ENCODE results near the gene LIME1. TPM values are rescaled to one million over a fixed set of nuclear protein-coding genes. Genes with fewer than 3 reads are reported as not detected.

LIME1 gene
- total RNA-seq, 1 experiment from 2014 or later, result 15.1 TPM

DNA sequence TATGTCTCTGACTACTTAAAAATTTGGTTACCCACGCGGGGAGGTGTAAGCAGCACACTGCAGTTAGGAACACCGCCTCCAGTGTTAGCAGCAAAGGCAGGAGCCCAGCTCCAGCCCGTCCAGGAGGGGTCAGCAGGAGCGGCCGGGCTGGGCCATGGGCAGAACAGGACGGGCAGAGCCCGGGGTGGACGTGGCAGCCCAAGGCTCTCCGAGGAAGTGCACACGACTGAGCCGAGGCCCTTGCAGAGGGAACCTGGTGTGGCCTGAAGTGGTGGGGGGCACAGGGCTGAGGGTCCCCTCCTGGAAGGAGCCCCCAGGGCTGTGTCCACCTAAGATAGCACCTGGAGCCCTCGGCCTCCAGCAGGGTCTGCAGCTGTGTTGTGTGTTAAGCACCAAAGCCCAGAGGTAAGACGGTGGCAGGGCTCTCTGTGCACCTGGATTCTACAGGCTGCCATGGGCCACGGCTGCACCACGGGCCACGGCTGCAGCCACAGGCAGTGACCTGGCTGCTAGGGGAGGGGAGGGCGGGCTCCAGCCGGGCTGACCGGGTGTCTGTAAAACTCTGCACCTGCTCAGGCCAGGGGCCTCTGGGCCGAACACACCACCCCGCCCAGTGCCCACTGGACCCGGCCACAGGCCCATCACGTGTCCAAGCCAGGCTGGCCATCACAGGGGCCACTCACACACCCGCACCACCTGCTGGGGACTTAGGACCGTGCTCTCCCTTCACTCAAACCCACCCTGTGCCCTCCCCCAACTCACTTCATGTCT lies 9.7 kb downstream of the LIME1 start:
- DNase-seq (ENCODE audit: low spot score), result no peak
- in situ Hi-C loops (cut with HindIII; ENCODE audit: low sequenced_read_pairs), result no loop called here

DNA sequence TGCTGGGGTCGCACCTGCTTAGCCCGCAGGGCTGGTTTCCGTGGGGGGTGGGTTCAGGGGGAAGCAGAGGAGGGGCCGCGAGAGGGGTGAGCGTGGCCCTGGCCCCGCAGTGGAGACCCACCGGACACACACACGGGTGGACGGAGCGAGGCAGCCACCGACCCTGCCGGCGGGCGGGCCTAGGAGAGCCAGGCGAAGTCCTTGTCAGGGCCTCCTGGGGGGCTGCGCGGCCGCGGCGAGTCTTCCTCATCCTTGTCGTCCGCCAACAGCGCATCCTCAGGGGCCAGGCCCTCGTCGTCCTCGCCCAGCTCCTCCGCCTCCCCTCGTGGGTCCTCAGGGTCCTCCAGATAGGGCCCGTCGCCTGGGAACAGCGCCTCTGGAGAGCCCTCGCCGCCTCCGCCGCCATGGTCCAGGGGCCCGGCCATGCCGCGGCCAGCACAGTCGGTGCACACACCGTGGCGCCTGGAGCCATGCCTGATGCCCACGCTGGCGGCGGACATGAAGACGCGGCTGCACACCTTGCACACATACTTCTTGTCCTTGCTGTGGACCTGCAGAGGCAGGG lies 10.4 kb downstream of the LIME1 start:
- no peak for DNase-seq (ENCODE audit: low spot score)
- in situ Hi-C loops (cut with HindIII; ENCODE audit: low sequenced_read_pairs), result no loop called here

DNA sequence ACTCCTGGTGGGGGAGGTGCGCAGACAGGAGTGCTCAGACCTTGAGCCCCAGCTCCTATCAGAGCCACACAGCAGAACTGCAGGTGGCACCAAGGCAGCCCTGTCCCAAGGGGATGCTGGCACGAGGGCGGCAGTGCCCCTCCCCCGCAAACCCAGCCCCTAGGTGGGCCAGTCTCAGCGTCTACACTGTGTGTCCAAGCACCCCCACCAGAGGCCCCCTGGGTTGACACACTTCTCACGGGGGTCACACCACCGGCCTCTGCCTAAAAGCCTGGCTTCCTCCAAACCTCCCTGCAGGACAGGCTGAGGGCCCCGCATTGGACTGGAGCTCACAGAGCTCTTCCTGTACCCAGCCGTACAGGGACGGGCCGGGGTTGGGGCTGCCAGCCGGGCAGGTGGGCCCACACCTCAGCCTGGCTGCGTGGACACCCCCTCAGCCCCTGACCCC lies 11.2 kb downstream of the LIME1 start:
- in situ Hi-C loops (cut with HindIII; ENCODE audit: low sequenced_read_pairs), result no loop called here
- no peak for DNase-seq (ENCODE audit: low spot score)

DNA sequence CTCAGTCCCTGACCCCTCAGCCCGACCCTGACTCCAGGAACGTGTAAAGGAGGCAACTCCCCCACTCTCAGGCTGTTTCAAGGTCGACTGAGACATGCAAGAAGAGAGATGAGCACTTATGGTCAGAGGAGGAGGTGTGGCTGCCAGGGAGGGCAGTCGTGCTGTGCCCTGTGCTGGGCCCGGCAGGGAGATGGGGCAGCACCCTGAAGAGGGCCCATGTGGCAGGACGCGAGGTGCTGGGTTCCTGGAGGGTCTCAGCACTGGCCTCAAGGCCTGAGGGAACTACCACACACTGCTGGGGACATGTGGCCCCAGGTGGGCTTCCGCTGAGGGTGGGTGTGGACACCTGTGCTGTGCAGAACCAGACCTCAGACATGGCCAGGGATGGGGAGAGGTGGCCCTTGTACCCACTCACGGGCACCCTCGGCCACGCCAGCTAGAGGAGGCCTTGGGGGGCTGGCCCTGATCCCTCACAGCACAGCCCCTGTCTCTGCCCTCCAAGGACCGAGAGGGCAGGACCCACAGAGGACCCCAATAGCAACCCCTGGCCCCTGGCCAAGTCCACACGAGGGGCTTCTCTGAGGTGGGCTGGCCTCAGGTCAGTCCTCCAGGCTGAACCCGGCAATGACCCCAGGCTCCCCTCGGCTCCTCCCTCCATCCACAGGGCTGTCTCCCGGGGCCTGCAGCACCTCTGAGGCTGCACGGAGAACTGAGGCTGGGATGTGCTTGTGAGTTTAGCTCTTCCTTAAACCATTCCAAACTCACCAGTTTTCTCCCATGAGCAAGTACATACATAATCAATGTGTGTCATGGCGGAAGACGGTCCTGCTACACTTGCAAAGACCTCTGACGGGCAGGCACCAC lies 11.8 kb downstream of the LIME1 start:
- in situ Hi-C loops (cut with HindIII; ENCODE audit: low sequenced_read_pairs), result no loop called here
- DNase-seq (ENCODE audit: low spot score), result no peak

DNA sequence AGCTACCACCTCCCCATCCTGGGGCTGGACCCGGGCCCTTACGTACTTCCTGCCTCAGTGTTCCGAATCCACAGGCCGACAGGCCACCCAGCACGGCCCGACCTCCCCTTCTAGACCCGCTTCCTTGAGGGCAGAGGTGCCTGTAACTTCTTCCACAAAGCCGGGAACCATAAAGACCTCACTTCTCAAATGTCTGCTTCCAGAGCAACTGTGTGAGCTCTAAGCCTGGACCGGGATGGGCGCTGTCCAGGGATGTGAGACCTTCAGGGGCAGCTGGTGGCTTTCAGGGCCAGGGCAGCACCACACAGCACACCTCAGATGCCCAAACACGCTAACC lies 12.4 kb downstream of the LIME1 start:
- DNase-seq (ENCODE audit: low spot score), result no peak
- in situ Hi-C loops (cut with HindIII; ENCODE audit: low sequenced_read_pairs), result no loop called here

DNA sequence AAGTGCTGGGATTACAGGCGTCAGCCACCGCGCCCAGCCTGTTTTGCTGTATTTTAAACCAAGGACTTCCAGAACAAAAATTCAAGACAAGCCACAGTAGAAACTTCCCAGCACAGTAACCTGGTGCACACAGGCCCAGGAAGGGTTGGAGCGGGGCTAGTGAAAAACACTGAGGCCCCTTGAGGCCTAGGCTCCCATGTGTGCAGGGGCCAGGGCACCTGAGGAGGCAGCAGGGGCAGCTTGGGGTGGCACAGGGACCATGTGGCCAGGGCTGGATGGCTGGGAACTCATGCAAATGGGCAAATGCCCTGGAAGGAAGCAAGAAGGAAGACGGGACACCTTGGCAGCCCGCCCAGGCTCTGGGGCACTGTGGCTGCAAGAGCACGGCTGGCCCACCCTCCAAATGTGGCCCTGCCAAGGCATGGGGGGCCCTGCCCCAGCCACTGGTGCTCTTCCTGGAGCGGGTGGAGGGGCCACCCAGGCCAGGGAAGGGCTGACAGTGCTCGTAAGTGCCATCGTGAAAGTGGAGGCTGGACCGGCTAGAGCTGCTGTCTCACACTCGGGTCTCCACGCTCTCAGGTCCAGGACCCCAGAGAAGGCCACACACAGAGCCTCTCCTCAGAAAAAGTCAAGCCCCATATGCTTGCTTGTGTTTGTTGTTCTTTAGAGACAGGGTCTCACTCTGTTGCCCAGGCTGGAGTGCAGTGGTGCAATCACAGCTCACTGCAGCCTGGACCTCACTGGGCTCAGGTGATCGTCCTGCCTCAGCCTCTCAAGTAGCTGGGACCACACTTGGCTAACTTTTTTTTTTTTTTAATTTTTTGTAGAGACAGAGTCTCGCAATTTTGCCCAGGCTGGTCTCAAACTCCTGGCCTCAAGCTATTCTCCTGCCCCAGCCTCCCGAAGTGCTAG lies 13.4 kb downstream of the LIME1 start:
- DNase-seq (ENCODE audit: low spot score), result no peak
- in situ Hi-C loops (cut with HindIII; ENCODE audit: low sequenced_read_pairs), result no loop called here

DNA sequence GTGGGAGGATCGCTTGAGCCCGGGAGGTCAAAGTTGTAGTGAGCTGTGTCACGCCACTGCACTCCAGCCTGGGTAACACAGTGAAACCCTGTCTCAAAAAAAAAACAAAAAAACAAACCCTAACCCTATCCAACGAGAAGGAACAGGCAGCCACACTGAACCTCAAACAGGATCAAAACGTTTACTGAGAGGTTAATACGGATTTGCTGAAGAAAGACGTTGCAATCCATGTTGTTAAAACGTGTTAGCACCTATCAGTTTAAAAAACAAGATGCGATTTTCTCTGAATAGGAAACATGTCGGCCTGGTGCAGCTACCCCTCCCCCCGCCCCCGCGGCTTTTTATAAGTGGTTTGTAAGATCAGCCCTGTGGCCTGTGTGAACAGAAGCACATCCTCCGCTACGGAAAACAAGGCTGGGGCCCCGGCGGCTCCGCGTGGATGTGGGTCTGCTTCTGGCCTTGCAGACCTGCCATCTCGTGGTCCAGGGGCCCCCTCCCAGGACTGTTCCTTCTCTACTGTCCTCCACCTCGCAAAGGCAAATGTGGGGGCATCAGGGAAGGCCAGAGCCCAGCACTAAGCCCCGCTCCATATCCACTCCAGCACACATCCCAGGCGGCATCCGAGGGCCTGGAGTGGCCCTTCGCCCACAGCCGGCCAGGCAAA lies 14.5 kb downstream of the LIME1 start:
- in situ Hi-C loops (cut with HindIII; ENCODE audit: low sequenced_read_pairs), result no loop called here
- DNase-seq (ENCODE audit: low spot score), result no peak

DNA sequence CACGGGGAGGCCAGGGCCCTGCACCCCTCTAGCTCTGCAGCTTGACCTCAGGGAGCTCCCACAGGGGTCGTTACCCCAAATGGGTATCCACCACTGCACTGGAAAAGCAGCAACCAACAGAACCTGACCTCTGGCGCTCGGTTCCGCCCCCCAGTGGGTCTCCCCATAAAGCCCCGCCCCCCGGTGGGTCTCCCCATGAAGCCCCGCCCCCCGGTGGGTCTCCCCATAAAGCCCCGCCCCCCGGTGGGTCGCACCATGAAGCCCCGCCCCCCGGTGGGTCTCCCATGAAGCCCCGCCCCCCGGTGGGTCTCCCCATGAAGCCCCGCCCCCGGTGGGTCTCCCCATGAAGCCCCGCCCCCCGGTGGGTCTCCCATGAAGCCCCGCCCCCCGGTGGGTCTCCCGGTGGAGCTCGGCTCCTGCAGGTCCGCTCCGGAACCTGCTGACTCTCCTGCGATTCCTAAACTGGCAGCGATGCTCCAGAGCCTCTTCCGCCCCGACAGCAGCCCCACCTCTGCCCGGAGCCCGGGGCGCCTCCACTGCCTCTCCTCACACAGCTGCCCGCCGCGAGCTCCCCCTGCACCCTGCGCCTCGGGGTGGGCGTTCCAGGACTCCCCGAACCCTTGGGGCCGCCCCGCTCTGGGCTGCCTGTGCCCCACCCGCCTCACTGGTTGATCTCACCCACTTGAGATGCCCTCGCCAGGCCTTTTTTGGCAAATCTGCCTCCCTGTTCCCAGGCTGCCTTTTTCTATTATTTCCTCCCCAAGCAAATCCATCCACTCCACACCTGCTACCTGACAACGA lies 15.2 kb downstream of the LIME1 start:
- no peak for DNase-seq (ENCODE audit: low spot score)
- in situ Hi-C loops (cut with HindIII; ENCODE audit: low sequenced_read_pairs), result no loop called here

DNA sequence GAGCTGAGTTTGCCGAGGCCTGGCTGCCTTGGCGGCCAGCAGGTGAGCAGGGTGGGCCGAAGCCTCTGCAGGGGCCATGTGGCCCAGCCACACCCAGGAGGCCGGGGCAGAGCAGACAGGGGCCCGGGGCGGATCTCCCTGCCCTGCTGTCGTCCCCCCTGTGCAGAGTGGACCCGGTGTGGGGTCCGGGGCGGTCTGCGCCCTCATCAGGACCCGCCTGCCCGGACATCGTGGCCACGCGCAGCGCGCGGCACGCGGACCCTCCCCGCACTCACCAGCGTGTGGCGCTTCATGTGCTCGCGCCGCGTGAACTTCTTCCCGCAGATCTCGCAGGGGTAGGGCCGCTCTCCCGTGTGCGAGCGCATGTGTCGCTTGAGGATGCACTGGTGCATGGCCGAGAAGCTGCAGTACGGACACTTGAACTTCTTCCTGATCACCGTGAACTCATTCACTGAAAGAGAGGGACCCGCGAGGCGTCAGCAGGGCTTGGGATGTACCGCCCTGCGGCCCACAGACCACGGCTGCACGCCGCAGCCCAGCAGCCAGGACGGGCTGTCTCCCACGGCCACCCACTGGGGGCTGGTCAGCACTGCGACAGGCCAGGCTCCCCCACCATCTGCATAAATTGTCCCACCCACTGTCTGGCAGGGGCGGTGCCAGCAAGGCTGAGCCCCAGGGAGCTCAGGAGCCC lies 16.1 kb downstream of the LIME1 start:
- no peak for DNase-seq (ENCODE audit: low spot score)
- in situ Hi-C loops (cut with HindIII; ENCODE audit: low sequenced_read_pairs), result no loop called here

DNA sequence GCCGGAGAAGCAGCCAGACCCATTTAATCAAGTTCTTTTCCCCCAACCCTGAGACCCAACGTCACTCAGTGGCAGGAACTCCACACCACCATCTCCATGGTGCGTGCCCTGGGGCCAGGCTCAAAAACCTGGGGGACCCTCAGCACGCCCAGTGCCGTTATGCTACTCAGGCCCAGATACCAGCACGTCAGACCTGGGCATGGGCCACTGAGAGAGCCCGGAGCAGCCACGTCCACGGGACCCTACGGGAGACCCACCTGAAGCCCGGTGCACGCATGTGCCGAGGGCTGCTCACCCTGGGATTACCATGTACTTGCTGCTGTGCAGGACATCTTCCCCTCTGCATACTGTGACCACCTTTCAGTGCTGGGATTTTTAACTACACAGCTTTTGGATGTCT lies 16.9 kb downstream of the LIME1 start:
- in situ Hi-C loops (cut with HindIII; ENCODE audit: low sequenced_read_pairs), result no loop called here
- no peak for DNase-seq (ENCODE audit: low spot score)

DNA sequence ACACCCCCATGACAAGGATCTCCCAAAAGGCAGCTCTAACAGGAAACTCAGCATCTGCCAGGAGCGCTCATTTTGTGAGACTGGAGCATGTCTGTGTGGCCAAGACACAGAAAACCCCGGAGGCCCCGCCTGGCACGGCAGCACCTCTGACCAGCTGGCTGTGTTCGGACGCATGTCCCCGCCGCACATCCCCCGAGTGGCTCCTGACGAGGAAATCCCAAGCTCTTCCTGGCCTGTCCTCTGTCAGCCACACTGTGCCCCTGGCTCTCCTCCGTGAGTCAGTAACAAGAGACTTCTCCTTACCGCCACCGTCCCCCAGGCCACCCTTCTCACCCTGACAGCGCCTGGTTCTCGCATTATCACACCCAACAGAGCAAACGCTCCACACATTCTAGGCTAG lies 17.5 kb downstream of the LIME1 start:
- in situ Hi-C loops (cut with HindIII; ENCODE audit: low sequenced_read_pairs), result no loop called here

DNA sequence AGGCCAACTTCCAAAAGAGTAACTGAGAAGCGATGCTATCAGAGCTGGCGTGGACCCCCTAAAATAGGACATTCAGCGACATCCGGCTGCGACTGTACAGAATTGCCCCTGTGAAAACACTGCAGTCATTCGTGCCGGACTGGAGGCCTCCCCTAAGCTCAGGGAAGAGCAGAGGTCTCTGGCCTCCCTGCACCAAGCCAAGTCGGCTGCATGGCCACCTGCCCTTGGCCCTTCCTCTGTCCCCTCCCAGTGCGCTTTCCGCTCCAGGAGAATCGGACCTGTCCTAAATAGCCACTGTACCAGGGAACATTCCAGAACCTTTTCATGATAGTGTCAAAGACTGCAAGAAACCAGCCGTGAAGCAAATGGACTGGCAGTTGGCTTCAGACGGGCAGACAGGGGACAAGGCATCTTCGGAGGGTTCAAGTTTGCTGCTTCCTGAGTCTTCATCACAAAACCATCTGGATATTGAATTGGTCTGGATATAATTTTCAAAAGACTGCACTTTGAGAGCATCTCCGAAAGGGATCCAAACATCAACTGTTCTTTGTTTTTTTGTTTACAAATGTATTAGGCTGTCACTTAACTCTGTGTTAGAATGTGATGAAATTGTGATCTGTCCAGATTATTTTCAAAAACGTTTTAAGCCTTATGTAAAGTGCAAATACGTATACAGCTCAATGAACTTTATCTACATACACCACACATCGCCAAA lies 19.6 kb downstream of the LIME1 start:
- in situ Hi-C loops (cut with HindIII; ENCODE audit: low sequenced_read_pairs), result no loop called here

More for the DNA sequence above, 17.5 kb downstream of the LIME1 start:
- peak; percentile 57 for DNase-seq (ENCODE audit: low spot score)

DNA sequence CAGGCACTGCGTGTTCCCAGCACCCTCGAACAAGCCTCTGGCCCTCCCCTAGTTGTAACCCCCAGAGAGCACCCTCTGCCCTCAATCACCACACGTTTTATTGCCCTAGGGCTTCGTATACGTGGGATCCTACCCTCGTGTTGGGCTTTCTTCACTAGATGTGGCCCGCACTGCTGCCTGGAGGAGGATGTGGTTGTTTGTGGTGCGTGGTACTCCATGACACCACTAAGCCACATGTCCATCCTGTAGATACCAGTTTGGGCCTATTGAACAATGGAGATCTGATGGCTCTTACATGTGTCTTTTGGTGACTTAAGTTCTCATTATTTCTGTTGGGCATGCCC lies 20.2 kb downstream of the LIME1 start:
- DNase-seq (ENCODE audit: low spot score), result no peak

More for the DNA sequence above, 19.6 kb downstream of the LIME1 start:
- peak; percentile 73 for DNase-seq (ENCODE audit: low spot score)

DNA sequence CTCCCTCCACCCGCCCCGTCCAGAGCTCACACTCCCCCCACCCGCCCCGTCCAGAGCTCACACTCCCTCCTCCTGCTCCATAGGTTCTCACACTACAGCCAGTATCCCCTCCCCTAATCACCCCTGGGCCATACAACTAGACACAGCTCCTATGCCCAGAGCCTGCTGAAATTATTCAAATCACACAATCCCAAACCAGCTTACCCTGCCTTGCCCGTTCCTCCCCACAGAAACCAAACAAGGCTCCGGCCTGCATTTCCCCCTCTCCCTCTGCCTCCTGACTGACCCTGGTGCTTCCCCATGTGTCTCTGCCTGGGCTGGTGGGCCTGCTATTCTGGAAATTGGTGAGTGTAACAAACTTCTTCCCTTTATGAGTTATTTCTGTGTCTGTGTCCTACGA lies 21.7 kb downstream of the LIME1 start:
- no peak for DNase-seq (ENCODE audit: low spot score)
- in situ Hi-C loops (cut with HindIII; ENCODE audit: low sequenced_read_pairs), result no loop called here

More for the DNA sequence above, 20.2 kb downstream of the LIME1 start:
- in situ Hi-C loops (cut with HindIII; ENCODE audit: low sequenced_read_pairs), result no loop called here

DNA sequence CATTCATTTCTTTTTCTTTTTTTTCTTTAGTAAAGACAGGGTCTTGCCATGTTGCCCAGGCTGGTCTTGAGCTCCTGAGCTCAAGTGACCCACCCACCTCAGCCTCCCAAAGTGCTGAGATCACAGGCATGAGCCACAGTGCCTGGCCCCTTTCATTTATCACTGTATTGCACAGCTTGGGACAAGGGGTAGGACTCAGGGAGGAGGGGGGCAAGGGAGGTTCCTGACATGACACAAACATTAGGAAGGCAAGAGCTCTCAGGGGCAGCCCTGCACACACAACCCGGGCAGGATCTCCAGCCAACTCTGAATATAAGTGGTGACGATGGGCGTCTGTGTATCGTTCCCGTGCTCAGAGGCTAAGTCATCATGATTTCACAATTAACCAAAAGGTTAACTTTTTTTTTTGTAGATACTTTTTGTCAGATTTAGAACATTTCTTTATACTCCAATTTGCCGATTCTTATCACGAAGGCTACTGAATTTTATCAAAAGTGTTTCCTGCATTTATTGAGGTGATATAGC lies 23.0 kb downstream of the LIME1 start:
- DNase-seq (ENCODE audit: low spot score), result no peak
- in situ Hi-C loops (cut with HindIII; ENCODE audit: low sequenced_read_pairs), result no loop called here

DNA sequence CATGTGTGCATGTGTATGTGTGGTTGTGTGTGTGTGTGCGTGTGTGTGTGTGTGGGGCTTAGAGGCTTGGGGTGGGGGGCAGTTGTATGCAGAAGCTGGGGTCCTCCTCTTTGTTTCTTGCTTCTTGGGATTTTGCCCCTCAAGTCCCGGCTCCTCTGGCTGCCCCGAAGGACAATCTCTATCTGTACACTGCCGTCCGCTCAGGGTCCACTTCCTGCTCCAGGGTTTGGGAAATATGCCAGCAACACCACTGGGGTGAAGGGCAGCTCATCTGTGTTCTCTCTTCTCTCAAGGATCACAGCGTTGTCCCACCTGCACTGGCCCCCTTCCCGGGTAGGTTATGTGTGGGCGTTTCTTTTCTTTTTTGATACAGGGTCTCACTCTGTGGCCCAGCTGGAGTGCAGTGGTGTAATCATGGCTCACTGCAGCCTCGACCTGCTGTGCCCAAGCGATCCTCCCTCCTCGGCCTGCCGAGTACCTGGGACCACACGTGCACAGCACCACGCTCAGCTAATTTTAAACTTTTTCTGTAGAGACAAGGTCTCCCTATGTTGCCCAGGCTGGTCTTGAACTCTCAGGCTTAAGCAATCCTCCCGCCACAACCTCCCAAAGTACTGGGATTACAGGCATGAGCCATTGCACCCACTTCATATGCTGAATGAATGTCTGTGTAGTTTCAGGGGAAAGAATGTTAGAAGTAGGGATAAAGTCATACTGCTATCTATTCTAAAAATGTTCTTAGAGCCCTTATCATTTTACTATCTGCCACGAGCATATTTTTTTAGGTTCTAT lies 28.8 kb downstream of the LIME1 start:
- no peak for DNase-seq (ENCODE audit: low spot score)
- in situ Hi-C loops (cut with HindIII; ENCODE audit: low sequenced_read_pairs), result no loop called here
